Muscle of leg (tissue), 11 donors: ENCODE results near the gene PHLDB3. TPM values are rescaled to one million over a fixed set of nuclear protein-coding genes. Genes with fewer than 3 reads are reported as not detected.

Source experiments
- DNase-seq: peaks from one replicate; pipeline ENCODE4 v3.0.0; 2013
- H3K27ac ChIP-seq: one replicate; pipeline ENCODE4 v1.5.1; 2013; ENCODE audit warnings: mild to moderate bottlenecking, low read length, control low read depth
- H3K27me3 ChIP-seq: one replicate; pipeline ENCODE4 v1.6.1; 2013; ENCODE audit warnings: low read length; ENCODE audit not compliant: control insufficient read depth, insufficient read depth
- H3K36me3 ChIP-seq: one replicate; pipeline ENCODE4 v1.6.1; 2013; ENCODE audit warnings: low read length; ENCODE audit not compliant: control insufficient read depth, insufficient read depth
- H3K4me1 ChIP-seq: one replicate; pipeline ENCODE4 v1.6.1; 2013; ENCODE audit warnings: low read length; ENCODE audit not compliant: control insufficient read depth, insufficient read depth
- H3K4me3 ChIP-seq: one replicate; pipeline ENCODE4 v1.5.1; 2013; ENCODE audit warnings: low read length, control low read depth
- H3K9me3 ChIP-seq: replicated peaks from 2 replicates; pipeline ENCODE4 v1.6.1; 2013; ENCODE audit warnings: low read depth, low read length; ENCODE audit not compliant: control insufficient read depth
- WGBS: methylation state at CpG from one replicate; pipeline ENCODE4 v1.1.5; 2013; ENCODE audit warnings: missing lambda C conversion rate; ENCODE audit not compliant: insufficient coverage; 5-methylcytosine and 5-hydroxymethylcytosine counted together
- polyA plus RNA-seq, 8 donors: library from polyadenylated mRNA; unstranded; fragments of 120-200 nt; gene quantifications; one replicate each; pipeline versions ENCODE4 v1.2.1 to v1.2.3, GENCODE V29; 2013; ENCODE audit warnings: inconsistent platforms in 1 of 8, low replicate concordance in 1 of 8; ENCODE audit not compliant: insufficient read length in 8 of 8, insufficient read depth in 1 of 8
- total RNA-seq: library from RNA; stranded (reverse); fragments of 120-200 nt; gene quantifications from one replicate; pipeline ENCODE4 v1.2.4, GENCODE V29; 2013

Gene PHLDB3
- total and polyA plus RNA-seq, 9 donors: 2.8 to 8.0 (median 4.6) TPM

- no peaks in the 10 kb centered on the region for H3K36me3 ChIP-seq
- H3K4me3 ChIP-seq: no peak overlapping the region
- WGBS: no CpG with 5 or more reads among the region's 6 CpGs
- no peaks in the 10 kb centered on the region for H3K27me3 ChIP-seq
- no peaks in the 10 kb centered on the region for H3K9me3 ChIP-seq
- H3K27ac ChIP-seq: no peak overlapping the region
- H3K4me1 ChIP-seq: no peaks in the 10 kb centered on the region
- DNase-seq: no peak
Observed at GRCh38 chr19:43483281-43483680, 21.3 kb downstream of the PHLDB3 start.

- Histone ChIP-seq H3K4me1 (no peaks in the 10 kb centered on the region), H3K9me3 (no peaks in the 10 kb centered on the region), H3K36me3 (peaks cover 4% of the 10 kb centered on the region), H3K27me3 (no peaks in the 10 kb centered on the region), H3K4me3 (no peak overlapping the region), H3K27ac (no peak overlapping the region)
- 53% methylated on average over 3 of the region's 4 CpGs for WGBS
- DNase-seq: no peak
Observed at GRCh38 chr19:43482193-43482592, 22.4 kb downstream of the PHLDB3 start.

GRCh38 chr19:43481701-43482100, 22.8 kb downstream of the PHLDB3 start:
- H3K36me3 ChIP-seq: peaks cover 4% of the 10 kb centered on the region
- no peak overlapping the region for H3K4me3 ChIP-seq
- no peak for DNase-seq
- no peak overlapping the region for H3K27ac ChIP-seq
- H3K4me1 ChIP-seq: no peaks in the 10 kb centered on the region
- H3K27me3 ChIP-seq: no peaks in the 10 kb centered on the region
- 61% methylated on average over 3 of the region's 6 CpGs for WGBS
- no peaks in the 10 kb centered on the region for H3K9me3 ChIP-seq

GRCh38 chr19:43480574-43480973, 24.0 kb downstream of the PHLDB3 start:
- Histone ChIP-seq H3K27ac (no peak overlapping the region), H3K9me3 (no peaks in the 10 kb centered on the region), H3K27me3 (no peaks in the 10 kb centered on the region), H3K4me1 (peaks cover 5% of the 10 kb centered on the region), H3K4me3 (no peak overlapping the region), H3K36me3 (peaks cover 4% of the 10 kb centered on the region)
- no CpG with 5 or more reads among the region's 3 CpGs for WGBS
- DNase-seq: no peak

GRCh38 chr19:43479961-43480561, 24.5 kb downstream of the PHLDB3 start:
- Histone ChIP-seq H3K27ac (no peak overlapping the region), H3K27me3 (no peaks in the 10 kb centered on the region), H3K36me3 (peaks cover 4% of the 10 kb centered on the region), H3K9me3 (no peaks in the 10 kb centered on the region), H3K4me3 (no peak overlapping the region), H3K4me1 (peaks cover 10% of the 10 kb centered on the region)
- 82% methylated on average over 4 of the region's 4 CpGs for WGBS
- no peak for DNase-seq

DNA sequence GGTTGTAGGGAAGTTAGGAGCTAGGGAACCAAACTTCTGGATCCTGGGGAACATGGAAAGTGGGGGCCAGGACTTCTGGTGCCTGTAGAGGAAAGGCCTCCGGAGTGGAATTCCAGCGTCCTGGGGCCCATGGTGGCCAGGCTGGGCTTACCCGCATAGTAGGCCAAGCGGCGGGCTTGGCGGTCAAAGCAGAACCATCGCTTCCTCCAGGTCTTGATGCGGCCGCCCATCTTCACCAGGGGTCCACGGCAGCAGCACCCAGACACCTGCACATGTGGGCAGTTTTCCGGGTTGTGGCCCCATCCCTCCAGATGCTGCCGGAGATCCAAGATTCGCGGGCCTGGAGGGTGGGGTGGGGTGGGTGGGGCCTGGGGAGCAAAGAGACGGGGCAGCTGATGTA, 25.3 kb downstream of the PHLDB3 start:
- no peak for DNase-seq
- Histone ChIP-seq H3K27ac (no peak overlapping the region), H3K27me3 (no peaks in the 10 kb centered on the region), H3K4me1 (peaks cover 18% of the 10 kb centered on the region), H3K9me3 (no peaks in the 10 kb centered on the region), H3K36me3 (peaks cover 4% of the 10 kb centered on the region), H3K4me3 (no peak overlapping the region)
- 83% methylated on average over 10 of the region's 15 CpGs for WGBS

DNA sequence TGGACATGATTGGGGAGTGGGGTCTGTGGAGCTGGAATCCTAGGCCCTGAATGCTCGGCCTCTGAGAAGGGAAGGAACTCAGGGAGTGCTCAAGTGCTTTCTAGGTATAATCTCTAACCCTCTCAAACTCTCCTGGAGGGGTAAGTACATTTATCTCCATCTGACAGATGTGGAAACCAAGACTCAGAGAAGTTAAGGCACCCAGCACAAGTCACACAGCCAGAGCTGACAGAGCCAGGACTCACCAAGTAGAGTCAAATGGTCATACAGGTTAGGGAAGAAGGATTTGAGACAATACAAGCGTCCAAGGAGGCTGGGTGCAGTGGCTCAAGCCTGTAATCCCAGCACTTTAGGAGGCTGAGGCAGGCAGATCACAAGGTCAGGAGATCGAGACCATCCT, 26.2 kb downstream of the PHLDB3 start:
- no peaks in the 10 kb centered on the region for H3K27me3 ChIP-seq
- H3K9me3 ChIP-seq: no peaks in the 10 kb centered on the region
- WGBS: 80% methylated on average over 1 of the region's 3 CpGs
- no peak overlapping the region for H3K4me3 ChIP-seq
- no peak overlapping the region for H3K27ac ChIP-seq
- no peak for DNase-seq
- peaks cover 19% of the 10 kb centered on the region for H3K4me1 ChIP-seq
- H3K36me3 ChIP-seq: peaks cover 4% of the 10 kb centered on the region

- no peaks in the 10 kb centered on the region for H3K9me3 ChIP-seq
- no peaks in the 10 kb centered on the region for H3K27me3 ChIP-seq
- peaks cover 4% of the 10 kb centered on the region for H3K36me3 ChIP-seq
- H3K4me1 ChIP-seq: peaks cover 19% of the 10 kb centered on the region
- peak; percentile 40 for DNase-seq
- no peak overlapping the region for H3K4me3 ChIP-seq
- no peak overlapping the region for H3K27ac ChIP-seq
Observed at GRCh38 chr19:43476606-43477005, 27.9 kb downstream of the PHLDB3 start.

DNA sequence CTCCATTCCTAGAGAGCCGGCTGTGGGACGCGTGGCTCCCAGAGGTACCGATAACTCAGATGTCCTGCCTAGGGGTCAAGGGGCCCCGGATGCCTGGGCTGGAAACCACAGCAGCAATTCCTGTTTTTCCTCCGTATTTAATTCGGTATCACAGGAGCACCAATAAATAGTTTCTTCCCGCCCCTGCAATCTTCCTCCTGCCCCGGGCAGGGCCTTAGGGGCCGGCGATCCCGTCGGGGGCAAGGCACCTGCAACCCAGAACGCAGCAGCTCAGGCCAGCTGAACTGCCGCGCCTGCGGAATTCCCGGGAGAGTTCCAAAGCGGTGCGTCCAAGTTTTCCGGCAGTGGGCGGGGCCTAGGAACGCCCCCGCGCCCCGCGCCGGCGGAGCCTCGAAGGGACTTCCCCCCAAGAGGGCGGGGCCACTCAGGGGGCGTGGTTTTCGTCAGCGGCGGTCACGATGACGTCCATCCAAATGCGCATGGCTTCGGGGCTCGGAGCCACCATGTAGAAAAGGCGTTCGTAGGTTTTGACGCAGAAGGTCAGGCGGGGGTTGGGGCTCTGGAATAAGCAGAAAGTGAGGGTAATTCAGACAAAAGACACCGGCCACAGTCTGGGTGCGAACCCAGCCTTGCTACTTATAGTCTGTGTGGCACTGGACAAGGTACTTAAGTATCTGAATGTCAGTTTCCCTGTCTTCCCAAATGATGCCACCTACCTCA, 29.4 kb downstream of the PHLDB3 start:
- H3K4me3 ChIP-seq: peak overlapping the region; percentile 34
- WGBS: 2% methylated on average over 43 of the region's 46 CpGs
- H3K4me1 ChIP-seq: peaks cover 22% of the 10 kb centered on the region
- no peaks in the 10 kb centered on the region for H3K9me3 ChIP-seq
- no peaks in the 10 kb centered on the region for H3K27me3 ChIP-seq
- H3K27ac ChIP-seq: peak overlapping the region; percentile 86
- peaks cover 4% of the 10 kb centered on the region for H3K36me3 ChIP-seq
- DNase-seq: peak; percentile 96

- WGBS: no CpG with 5 or more reads among the region's 4 CpGs
- Histone ChIP-seq H3K4me3 (no peak overlapping the region), H3K9me3 (no peaks in the 10 kb centered on the region)
Observed at GRCh38 chr19:43474487-43474886, 30.1 kb downstream of the PHLDB3 start.

More at GRCh38 chr19:43474487-43474886, 30.1 kb downstream of the PHLDB3 start:
- peaks cover 22% of the 10 kb centered on the region for H3K4me1 ChIP-seq
- DNase-seq: no peak
- no peaks in the 10 kb centered on the region for H3K27me3 ChIP-seq
- H3K36me3 ChIP-seq: peaks cover 4% of the 10 kb centered on the region
- peak overlapping the region; percentile 86 for H3K27ac ChIP-seq
